ENCODE results near the gene ZNF407. TPM values are rescaled to one million over a fixed set of nuclear protein-coding genes. Genes with fewer than 3 reads are reported as not detected.

Gene ZNF407
- total and polyA plus RNA-seq, 12 donors: 2.5 to 14.9 (median 12.7) TPM

- Histone ChIP-seq H3K27ac (no peak overlapping the region), H3K4me1 (peaks cover 0 to 31% (median 9%) of the 10 kb centered on the region in 9 donors), H3K9me3 (no peaks in the 10 kb centered on the region), H3K36me3 (no peaks in the 10 kb centered on the region), H3K27me3 (no peaks in the 10 kb centered on the region), H3K4me3 (no peak overlapping the region)
- no peak for TF ChIP-seq CTCF (IDR thresholded peaks at IDR 0.05)
- intact Hi-C loops (cut with DNase I): no loop called here
- 89% methylated on average over 9 of the region's 9 CpGs for WGBS, 2 donors
- peak in 3 of 8 donors; percentile 29 to 57 (median 45) for ATAC-seq
- no peak for DNase-seq
These were observed 198.1 kb downstream of the ZNF407 start for GRCh38 chr18:74795751-74796150.

GRCh38 chr18:74796211-74796610 lies 198.5 kb downstream of the ZNF407 start:
- H3K36me3 ChIP-seq: no peaks in the 10 kb centered on the region
- H3K4me1 ChIP-seq: peaks cover 0 to 31% (median 9%) of the 10 kb centered on the region in 9 donors
- no peak for DNase-seq
- H3K9me3 ChIP-seq: no peaks in the 10 kb centered on the region
- WGBS, 2 donors: 85 to 89% methylated on average over 4 of the region's 4 CpGs
- intact Hi-C loops (cut with DNase I): no loop called here
- no peak for TF ChIP-seq CTCF (IDR thresholded peaks at IDR 0.05)
- ATAC-seq: no peak
- H3K4me3 ChIP-seq: no peak overlapping the region
- H3K27ac ChIP-seq: peak overlapping the region in 5 of 10 donors; percentile 69 to 81 (median 75)
- no peaks in the 10 kb centered on the region for H3K27me3 ChIP-seq

GRCh38 chr18:74796841-74797576 lies 199.3 kb downstream of the ZNF407 start:
- DNase-seq (no peak), ATAC-seq (peak; percentile 42 to 96 (median 87))
- 24 to 33% methylated on average over 7 of the region's 7 CpGs for WGBS, 2 donors
- peak overlapping the region; percentile 4 to 82 (median 70) for H3K27ac ChIP-seq
- H3K27me3 ChIP-seq: no peaks in the 10 kb centered on the region
- H3K36me3 ChIP-seq: no peaks in the 10 kb centered on the region
- H3K4me1 ChIP-seq: peaks cover 0 to 31% (median 9%) of the 10 kb centered on the region in 9 donors
- intact Hi-C loops (cut with DNase I): no loop called here
- H3K9me3 ChIP-seq: no peaks in the 10 kb centered on the region
- TF ChIP-seq CTCF (IDR thresholded peaks at IDR 0.05): no peak
- peak overlapping the region in 3 of 10 donors; percentile 17 to 26 (median 21) for H3K4me3 ChIP-seq

- 70 to 75% methylated on average over 6 of the region's 6 CpGs for WGBS, 2 donors
- no peaks in the 10 kb centered on the region for H3K36me3 ChIP-seq
- peak overlapping the region in 2 of 10 donors; percentile 21 to 26 for H3K4me3 ChIP-seq
- H3K9me3 ChIP-seq: no peaks in the 10 kb centered on the region
- H3K27me3 ChIP-seq: no peaks in the 10 kb centered on the region
- ATAC-seq: peak in 5 of 8 donors; percentile 13 to 52 (median 40)
- intact Hi-C loops (cut with DNase I): no loop called here
- DNase-seq: no peak
- H3K27ac ChIP-seq: peak overlapping the region; percentile 4 to 82 (median 70)
- no peak for TF ChIP-seq CTCF (IDR thresholded peaks at IDR 0.05)
- peaks cover 0 to 31% (median 9%) of the 10 kb centered on the region in 9 donors for H3K4me1 ChIP-seq
These were observed 200.0 kb downstream of the ZNF407 start for GRCh38 chr18:74797577-74798151.
